ENCODE results near the gene THOC7.

DNA sequence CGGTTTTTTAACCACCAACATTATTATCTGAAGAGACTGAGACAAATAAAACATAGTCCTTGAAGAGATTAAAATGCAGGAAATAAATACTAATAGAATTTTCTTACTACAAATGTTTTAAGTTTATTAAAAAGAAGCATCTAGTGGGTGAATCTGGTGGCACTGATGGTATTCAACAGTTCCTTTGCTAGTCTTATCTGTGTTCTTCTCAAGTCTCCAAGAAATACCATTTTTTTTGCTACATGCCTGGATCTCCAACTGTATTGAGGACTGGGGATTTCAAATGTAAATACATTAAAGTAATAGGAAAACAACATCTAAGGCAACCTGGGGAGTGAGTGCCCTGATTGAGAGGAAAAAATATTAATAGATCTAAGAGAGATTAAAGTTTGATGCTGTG lies 21.9 kb downstream of the THOC7 start:
- no peak for TF ChIP-seq SUZ12 (IDR thresholded peaks at IDR 0.05; ENCODE audit: extremely low read depth, insufficient read depth, insufficient read length)
- TF ChIP-seq ZNF274 (IDR thresholded peaks at IDR 0.05; ENCODE audit: low read depth, low read length): no peak
- no peak for TF ChIP-seq YY1 (IDR thresholded peaks at IDR 0.05; ENCODE audit: insufficient read depth, insufficient read length)

All from NT2/D1 (cell line).